Measurements from ENCODE around the gene SETD7.

GRCh38 chr4:139515531-139515958 is 40.5 kb downstream of the SETD7 start:
- no peak for TF ChIP-seq GATA2 (IDR thresholded peaks at IDR 0.05; ENCODE audit: low read depth, low read length)
- no peak for TF ChIP-seq GATA3 (IDR thresholded peaks at IDR 0.05; ENCODE audit: low read depth, low read length)
